ENCODE measurements around the gene ZNF462. TPM values are rescaled to one million over a fixed set of nuclear protein-coding genes. Genes with fewer than 3 reads are reported as not detected.
"Not testable (repeated sequence)": the region's sequence is repeated elsewhere in the genome, so short reads cannot be mapped to it uniquely, and the experiment has no call there.

Gene ZNF462
- polyA plus RNA-seq, 1 donor, result 12.4 TPM

DNA sequence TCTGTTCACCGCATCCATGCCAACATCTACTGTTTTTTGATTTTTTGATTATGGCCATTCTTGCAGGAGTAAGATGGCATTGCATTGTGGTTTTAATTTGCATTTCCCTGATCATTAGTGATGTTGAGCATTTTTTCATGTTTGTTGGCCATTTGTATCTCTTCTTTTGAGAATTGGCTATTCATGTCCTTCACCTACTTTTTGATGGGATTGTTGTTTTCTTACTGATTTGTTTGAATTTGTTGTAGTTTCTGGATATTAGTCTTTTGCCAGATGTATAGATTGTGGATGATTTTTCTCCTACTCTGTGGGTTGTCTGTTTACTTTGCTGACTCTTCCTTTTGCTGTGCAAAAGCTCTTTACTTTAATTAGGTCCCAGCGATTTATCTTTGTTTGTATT is 37.6 kb downstream of the ZNF462 start:
- WGBS (ENCODE audit: insufficient coverage, low lambda C conversion rate), result 100% methylated on average over 1 of the region's 2 CpGs
- peaks cover 12% of the 10 kb centered on the region for H3K9me3 ChIP-seq (ENCODE audit: control insufficient read depth, low read depth, low read length)
- H3K27ac ChIP-seq (ENCODE audit: low read length); H3K36me3 ChIP-seq (ENCODE audit: control insufficient read depth, insufficient read depth, low read length); H3K4me3 ChIP-seq (ENCODE audit: low read length); DNase-seq; H3K4me1 ChIP-seq (ENCODE audit: control insufficient read depth, insufficient read depth, low read length); H3K27me3 ChIP-seq (ENCODE audit: control insufficient read depth, insufficient read depth, low read length): not testable (repeated sequence)

- Histone ChIP-seq H3K4me1 (ENCODE audit: control insufficient read depth, insufficient read depth, low read length) (no peaks in the 10 kb centered on the region), H3K36me3 (ENCODE audit: control insufficient read depth, insufficient read depth, low read length) (peaks cover 5% of the 10 kb centered on the region), H3K4me3 (ENCODE audit: low read length) (no peak overlapping the region), H3K27ac (ENCODE audit: low read length) (no peak overlapping the region), H3K27me3 (ENCODE audit: control insufficient read depth, insufficient read depth, low read length) (no peaks in the 10 kb centered on the region), H3K9me3 (ENCODE audit: control insufficient read depth, low read depth, low read length) (peaks cover 8% of the 10 kb centered on the region)
- DNase-seq, result no peak
- WGBS (ENCODE audit: insufficient coverage, low lambda C conversion rate), result no CpG with 5 or more reads among the region's 3 CpGs
Observed at GRCh38 chr9:106906129-106906528, 43.2 kb downstream of the ZNF462 start.

- Histone ChIP-seq H3K27me3 (ENCODE audit: control insufficient read depth, insufficient read depth, low read length) (no peaks in the 10 kb centered on the region), H3K27ac (ENCODE audit: low read length) (no peak overlapping the region), H3K36me3 (ENCODE audit: control insufficient read depth, insufficient read depth, low read length) (no peaks in the 10 kb centered on the region), H3K4me3 (ENCODE audit: low read length) (no peak overlapping the region), H3K4me1 (ENCODE audit: control insufficient read depth, insufficient read depth, low read length) (peaks cover 15% of the 10 kb centered on the region), H3K9me3 (ENCODE audit: control insufficient read depth, low read depth, low read length) (no peaks in the 10 kb centered on the region)
- DNase-seq, result no peak
- WGBS (ENCODE audit: insufficient coverage, low lambda C conversion rate), result 58% methylated on average over 2 of the region's 6 CpGs
Observed at GRCh38 chr9:106911951-106912350, 49.0 kb downstream of the ZNF462 start.

DNA sequence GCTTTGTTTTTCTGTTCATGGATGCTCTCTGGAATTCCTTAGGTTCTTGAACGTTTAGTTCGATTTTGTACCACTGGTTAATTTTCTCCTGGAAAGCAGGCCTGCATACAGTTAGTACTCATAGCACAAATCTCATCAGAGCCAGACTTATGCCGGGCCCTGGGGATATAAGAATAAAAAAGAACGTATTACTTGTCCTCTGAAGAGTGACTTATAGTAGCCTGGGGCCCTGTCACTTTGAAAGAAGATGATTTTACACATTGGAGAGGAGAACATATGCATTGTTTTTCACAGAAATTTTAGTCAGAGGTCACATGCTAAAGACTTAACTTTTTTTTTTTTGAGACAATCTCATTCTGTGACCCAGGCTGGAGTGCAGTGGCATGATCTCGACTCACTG is 50.3 kb downstream of the ZNF462 start:
- WGBS (ENCODE audit: insufficient coverage, low lambda C conversion rate), result no CpG with 5 or more reads among the region's 5 CpGs
- Histone ChIP-seq H3K4me1 (ENCODE audit: control insufficient read depth, insufficient read depth, low read length) (peaks cover 23% of the 10 kb centered on the region), H3K36me3 (ENCODE audit: control insufficient read depth, insufficient read depth, low read length) (no peaks in the 10 kb centered on the region), H3K27ac (ENCODE audit: low read length) (no peak overlapping the region), H3K9me3 (ENCODE audit: control insufficient read depth, low read depth, low read length) (no peaks in the 10 kb centered on the region), H3K4me3 (ENCODE audit: low read length) (no peak overlapping the region), H3K27me3 (ENCODE audit: control insufficient read depth, insufficient read depth, low read length) (no peaks in the 10 kb centered on the region)
- no peak for DNase-seq

DNA sequence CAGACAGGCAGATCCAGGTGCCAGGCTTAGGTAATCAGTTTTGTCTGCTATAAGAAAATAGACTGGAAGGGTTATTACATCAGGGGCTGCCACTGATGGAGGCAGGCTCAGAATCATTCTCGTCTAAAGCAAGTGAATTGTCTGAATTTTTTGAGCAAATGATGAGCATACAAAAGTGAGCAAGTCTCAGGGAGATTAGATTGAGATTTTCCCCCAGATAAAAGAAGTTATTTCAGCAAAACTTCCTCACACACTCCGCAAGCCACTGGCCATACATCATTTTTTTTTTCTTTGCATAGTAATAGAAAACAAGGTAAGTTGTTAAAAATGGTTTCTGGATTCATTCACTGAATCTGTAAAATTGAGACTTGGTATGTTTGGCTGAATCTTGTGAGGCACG is 52.9 kb downstream of the ZNF462 start:
- Histone ChIP-seq H3K9me3 (ENCODE audit: control insufficient read depth, low read depth, low read length) (no peaks in the 10 kb centered on the region), H3K36me3 (ENCODE audit: control insufficient read depth, insufficient read depth, low read length) (no peaks in the 10 kb centered on the region), H3K4me1 (ENCODE audit: control insufficient read depth, insufficient read depth, low read length) (peaks cover 30% of the 10 kb centered on the region), H3K27ac (ENCODE audit: low read length) (peak overlapping the region; percentile 82), H3K4me3 (ENCODE audit: low read length) (no peak overlapping the region), H3K27me3 (ENCODE audit: control insufficient read depth, insufficient read depth, low read length) (no peaks in the 10 kb centered on the region)
- WGBS (ENCODE audit: insufficient coverage, low lambda C conversion rate), result no CpG with 5 or more reads among the region's 3 CpGs
- no peak for DNase-seq

DNA sequence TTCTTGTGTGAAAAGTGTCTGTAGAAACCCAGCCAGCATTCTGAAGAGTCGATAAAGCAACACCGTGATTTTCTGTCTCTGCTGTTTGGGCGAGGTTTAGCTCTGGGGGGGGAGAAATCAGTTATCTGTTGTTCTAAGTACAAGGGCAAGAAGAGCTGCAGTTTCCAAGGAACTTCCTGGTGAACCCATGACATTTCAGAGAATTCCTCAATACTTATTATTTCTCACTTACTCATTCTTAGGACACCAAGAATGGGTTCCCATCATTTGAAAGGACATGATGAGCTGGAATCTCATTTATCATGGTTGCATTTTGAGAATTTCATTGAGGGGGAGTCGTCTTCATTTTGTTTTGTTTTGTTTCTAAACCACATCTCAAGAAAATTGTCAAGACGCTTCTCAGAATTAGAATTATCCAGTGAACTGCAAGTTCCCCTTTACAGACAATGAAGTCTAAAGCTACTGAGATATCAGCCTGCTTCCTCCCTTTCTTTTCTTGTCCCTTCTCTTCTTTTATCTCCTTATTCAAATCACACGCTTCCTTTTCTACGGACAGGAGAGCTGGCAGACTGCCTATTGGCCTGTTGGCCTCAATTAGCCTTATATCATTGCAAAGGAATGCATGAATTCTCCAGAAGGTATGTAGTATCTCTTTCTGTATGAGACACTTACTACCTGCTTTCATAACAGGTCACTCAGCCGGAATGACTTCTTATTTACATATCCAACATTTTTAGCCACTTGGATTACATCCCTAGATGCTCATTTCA is 53.7 kb downstream of the ZNF462 start:
- 31% methylated on average over 2 of the region's 8 CpGs for WGBS (ENCODE audit: insufficient coverage, low lambda C conversion rate)
- Histone ChIP-seq H3K27me3 (ENCODE audit: control insufficient read depth, insufficient read depth, low read length) (no peaks in the 10 kb centered on the region), H3K27ac (ENCODE audit: low read length) (peak overlapping the region; percentile 82), H3K9me3 (ENCODE audit: control insufficient read depth, low read depth, low read length) (no peaks in the 10 kb centered on the region), H3K4me1 (ENCODE audit: control insufficient read depth, insufficient read depth, low read length) (peaks cover 36% of the 10 kb centered on the region), H3K4me3 (ENCODE audit: low read length) (no peak overlapping the region), H3K36me3 (ENCODE audit: control insufficient read depth, insufficient read depth, low read length) (no peaks in the 10 kb centered on the region)
- peak; percentile 89 to 94 for DNase-seq

DNA sequence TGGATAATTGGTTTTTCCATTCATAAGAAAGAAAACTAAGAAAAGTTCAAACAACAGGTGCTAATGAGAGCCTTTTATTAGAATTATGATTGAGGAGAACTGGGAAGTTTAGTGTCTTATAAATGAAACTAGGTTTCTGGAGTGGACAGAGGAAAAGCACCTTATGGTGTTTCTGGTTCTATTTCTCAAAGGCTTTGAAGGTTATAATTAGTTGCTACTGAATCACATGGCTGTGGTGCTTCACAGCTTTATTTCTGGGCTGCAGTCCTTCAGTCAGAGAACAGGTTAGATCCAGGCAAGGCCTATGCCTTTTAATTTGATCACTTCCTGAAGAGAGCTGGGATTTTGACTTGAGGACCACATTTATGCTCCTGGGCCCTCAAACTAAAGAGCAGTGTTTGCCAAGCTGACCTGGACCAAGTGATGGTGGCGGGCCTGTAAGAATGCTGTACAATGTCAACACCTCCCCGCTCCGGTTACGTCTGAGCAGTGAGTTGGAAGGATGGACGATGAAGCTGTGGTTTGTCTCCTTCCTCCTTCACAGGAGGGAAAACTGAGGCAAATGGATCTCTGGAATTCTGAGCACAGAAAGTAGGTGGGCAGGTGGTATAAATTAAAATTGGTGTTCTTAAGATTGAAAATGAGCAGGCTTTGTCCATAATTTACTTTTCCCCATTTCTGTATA is 56.0 kb downstream of the ZNF462 start:
- Histone ChIP-seq H3K36me3 (ENCODE audit: control insufficient read depth, insufficient read depth, low read length) (peaks cover 7% of the 10 kb centered on the region), H3K27ac (ENCODE audit: low read length) (peak overlapping the region; percentile 97), H3K27me3 (ENCODE audit: control insufficient read depth, insufficient read depth, low read length) (no peaks in the 10 kb centered on the region), H3K9me3 (ENCODE audit: control insufficient read depth, low read depth, low read length) (no peaks in the 10 kb centered on the region), H3K4me1 (ENCODE audit: control insufficient read depth, insufficient read depth, low read length) (peaks cover 53% of the 10 kb centered on the region), H3K4me3 (ENCODE audit: low read length) (no peak overlapping the region)
- DNase-seq, result peak in 1 of 2 donors; percentile 30
- no CpG with 5 or more reads among the region's 5 CpGs for WGBS (ENCODE audit: insufficient coverage, low lambda C conversion rate)

DNA sequence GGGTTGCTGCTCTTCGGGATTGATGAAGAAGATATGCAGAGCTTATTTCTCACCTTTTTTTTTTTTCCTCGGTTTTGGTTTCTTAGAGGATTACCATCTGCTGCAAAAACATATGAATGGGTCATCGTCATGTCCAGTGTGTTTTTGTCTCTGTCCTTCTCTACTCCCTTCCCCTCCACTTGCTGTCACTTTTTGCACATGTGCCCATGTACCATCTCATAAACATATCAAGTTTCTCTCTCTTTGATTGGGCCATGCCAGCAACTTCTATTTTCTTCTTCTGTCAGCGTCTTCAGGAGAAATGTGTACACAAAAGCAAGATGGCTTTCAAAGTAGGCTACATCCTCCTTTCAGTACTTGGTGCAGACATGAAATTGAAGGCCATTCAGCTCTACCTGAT is 57.1 kb downstream of the ZNF462 start:
- Histone ChIP-seq H3K27me3 (ENCODE audit: control insufficient read depth, insufficient read depth, low read length) (no peaks in the 10 kb centered on the region), H3K9me3 (ENCODE audit: control insufficient read depth, low read depth, low read length) (no peaks in the 10 kb centered on the region), H3K4me1 (ENCODE audit: control insufficient read depth, insufficient read depth, low read length) (peaks cover 53% of the 10 kb centered on the region), H3K4me3 (ENCODE audit: low read length) (no peak overlapping the region), H3K27ac (ENCODE audit: low read length) (peak overlapping the region; percentile 97), H3K36me3 (ENCODE audit: control insufficient read depth, insufficient read depth, low read length) (peaks cover 18% of the 10 kb centered on the region)
- WGBS (ENCODE audit: insufficient coverage, low lambda C conversion rate), result 100% methylated on average over 2 of the region's 4 CpGs
- DNase-seq, result peak in 1 of 2 donors; percentile 31

GRCh38 chr9:106920701-106921283 is 57.8 kb downstream of the ZNF462 start:
- peak overlapping the region; percentile 97 for H3K27ac ChIP-seq (ENCODE audit: low read length)
- peaks cover 25% of the 10 kb centered on the region for H3K36me3 ChIP-seq (ENCODE audit: control insufficient read depth, insufficient read depth, low read length)
- peaks cover 49% of the 10 kb centered on the region for H3K4me1 ChIP-seq (ENCODE audit: control insufficient read depth, insufficient read depth, low read length)
- no peaks in the 10 kb centered on the region for H3K9me3 ChIP-seq (ENCODE audit: control insufficient read depth, low read depth, low read length)
- no CpG with 5 or more reads among the region's 4 CpGs for WGBS (ENCODE audit: insufficient coverage, low lambda C conversion rate)
- peak overlapping the region; percentile 20 for H3K4me3 ChIP-seq (ENCODE audit: low read length)
- peak; percentile 89 to 94 for DNase-seq
- no peaks in the 10 kb centered on the region for H3K27me3 ChIP-seq (ENCODE audit: control insufficient read depth, insufficient read depth, low read length)

- Histone ChIP-seq H3K9me3 (ENCODE audit: control insufficient read depth, low read depth, low read length) (no peaks in the 10 kb centered on the region), H3K27me3 (ENCODE audit: control insufficient read depth, insufficient read depth, low read length) (no peaks in the 10 kb centered on the region), H3K36me3 (ENCODE audit: control insufficient read depth, insufficient read depth, low read length) (peaks cover 31% of the 10 kb centered on the region), H3K4me3 (ENCODE audit: low read length) (peak overlapping the region; percentile 20), H3K27ac (ENCODE audit: low read length) (peak overlapping the region; percentile 97), H3K4me1 (ENCODE audit: control insufficient read depth, insufficient read depth, low read length) (peaks cover 42% of the 10 kb centered on the region)
- no CpG with 5 or more reads among the region's 3 CpGs for WGBS (ENCODE audit: insufficient coverage, low lambda C conversion rate)
- peak; percentile 87 to 94 for DNase-seq
Observed at GRCh38 chr9:106921341-106921899, 58.5 kb downstream of the ZNF462 start.

Data from large intestine (tissue), 3 donors.